GM19035 (cell line): Measurements from ENCODE around the gene IMMP2L.
A peak's percentile ranks its signal among the peaks of the same experiment; 100 is the strongest.
"Not testable (repeated sequence)": the region's sequence is repeated elsewhere in the genome, so short reads cannot be mapped to it uniquely, and the experiment has no call there.

ENCODE experiments used
- ATAC-seq: cut with Tn5 transposase; IDR thresholded peaks from one replicate; pipeline ENCODE4 v1.9.1; 2021; ENCODE audit not compliant: unreplicated experiment

IMMP2L gene

DNA sequence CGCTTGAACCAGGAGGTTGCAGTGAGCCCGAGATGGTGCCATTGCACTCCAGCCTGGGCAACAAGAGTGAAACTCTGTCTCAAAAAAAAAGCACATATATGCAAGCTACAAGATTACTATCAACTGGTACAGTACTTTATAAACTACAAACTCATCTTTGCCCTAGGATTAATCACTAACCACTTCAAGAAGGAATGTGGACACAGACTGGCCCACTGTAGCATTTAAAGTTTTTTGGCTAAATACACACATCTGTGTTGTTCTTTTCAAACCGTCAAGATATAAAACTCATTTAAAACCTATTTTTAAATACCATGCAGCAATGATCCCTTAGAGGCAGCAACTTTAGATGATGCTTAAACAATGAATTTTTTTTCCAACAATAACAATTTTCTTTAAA is 205.4 kb downstream of the IMMP2L start:
- ATAC-seq = no peak

DNA sequence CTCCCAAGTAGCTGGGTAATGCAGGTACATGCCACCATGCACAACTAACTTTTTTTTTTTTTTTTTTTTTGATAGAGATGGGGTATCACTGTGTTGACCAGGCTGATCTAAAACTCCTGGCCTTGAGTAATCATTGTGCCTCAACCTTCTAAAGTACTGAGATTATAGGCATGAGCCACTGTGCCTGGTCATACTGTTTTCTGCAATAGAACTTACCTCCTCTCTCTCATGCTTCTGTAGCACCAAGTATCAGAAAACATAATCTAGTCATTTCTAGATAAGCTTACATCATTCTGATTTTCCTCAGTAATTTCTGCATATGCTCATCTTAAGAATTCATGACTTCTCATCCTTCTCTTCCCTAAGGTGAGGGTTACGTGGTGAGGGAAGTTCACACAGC is 210.0 kb downstream of the IMMP2L start:
- no peak for ATAC-seq

DNA sequence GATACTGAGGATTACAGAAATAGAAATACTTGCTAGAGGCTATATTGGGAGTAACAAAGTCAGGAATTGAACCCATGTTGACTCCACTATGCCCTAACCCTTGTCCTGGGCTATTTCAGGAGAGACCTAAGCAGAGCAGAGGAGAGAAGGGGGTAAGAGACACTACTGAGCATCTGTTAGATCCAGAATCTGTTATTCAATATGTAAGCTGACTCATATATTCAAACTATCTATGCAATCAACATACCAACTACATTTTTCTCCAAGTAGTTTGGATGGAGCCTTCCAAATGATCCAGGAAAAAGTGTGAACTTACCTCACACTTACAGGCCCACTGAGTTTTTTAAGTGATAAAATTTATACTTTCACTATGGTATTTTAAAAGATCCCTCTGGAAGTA is 216.1 kb downstream of the IMMP2L start:
- ATAC-seq = no peak

DNA sequence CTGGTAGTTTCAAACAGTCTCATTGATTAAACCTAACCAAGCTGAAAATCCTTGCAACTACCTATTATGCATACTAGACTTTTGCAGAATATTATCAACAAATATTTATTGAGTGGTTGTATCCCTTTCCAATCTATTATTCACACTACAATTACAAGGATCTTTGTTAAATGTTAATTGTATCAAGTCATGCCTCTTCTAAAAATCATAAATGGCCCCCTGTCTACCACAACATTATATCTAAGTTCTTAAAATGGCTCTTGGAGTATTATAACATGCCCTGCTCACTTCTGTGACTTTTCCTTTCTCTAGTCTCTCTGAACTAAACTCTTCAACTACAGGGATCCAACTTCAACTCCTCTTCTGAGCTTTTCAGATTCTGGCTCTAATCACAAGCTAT is 219.3 kb downstream of the IMMP2L start:
- ATAC-seq = no peak

DNA sequence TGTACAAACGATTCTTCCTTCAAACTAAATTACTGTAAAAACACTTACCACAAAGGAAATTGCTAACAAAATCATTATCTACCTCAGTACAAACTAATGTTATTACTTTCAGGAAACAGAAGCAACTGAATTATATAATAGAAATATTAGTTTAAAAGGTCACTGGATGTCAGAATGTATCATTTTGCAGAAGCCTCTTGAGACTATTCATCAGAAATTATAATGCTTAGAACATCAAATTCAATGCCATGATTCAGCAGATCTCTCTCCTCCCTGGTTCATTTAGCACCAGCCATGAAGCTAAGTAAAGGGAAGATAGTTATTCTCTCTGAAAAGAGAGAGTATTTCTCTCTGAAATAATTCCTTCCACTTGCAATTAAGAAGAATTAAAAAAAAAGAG is 223.3 kb downstream of the IMMP2L start:
- ATAC-seq = no peak

DNA sequence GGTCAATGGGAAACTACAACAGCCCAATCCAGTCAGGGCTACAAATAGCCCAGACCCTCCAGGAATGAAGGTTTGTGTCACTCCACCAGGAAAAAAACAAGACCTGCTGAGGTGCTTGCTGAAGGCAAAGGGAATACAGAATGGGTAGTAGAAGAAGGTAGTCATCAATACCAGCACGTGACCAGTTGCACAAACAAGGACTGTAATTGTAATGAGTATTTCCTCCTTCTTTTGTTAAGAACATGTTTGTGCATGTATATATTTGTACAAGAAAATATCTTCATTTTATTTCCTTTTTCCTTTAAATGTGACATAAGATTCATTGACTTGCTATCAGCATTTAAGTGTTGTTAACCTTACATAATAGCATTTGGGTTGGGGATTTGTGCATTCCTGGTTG is 229.3 kb downstream of the IMMP2L start:
- ATAC-seq = no peak

DNA sequence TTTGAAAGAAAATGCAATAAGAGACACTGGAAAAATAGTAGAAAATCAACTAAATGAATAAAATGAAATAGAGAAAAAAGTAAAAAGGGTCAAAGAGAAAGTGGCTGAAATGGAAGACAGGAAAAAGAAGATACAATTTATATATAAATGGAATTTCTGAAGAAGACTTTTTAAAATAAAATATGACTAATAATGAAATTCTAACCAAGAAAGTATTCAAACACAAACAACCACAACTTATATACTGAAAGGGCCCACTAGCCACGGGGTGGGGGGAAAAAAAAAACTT is 232.1 kb downstream of the IMMP2L start:
- no peak for ATAC-seq

DNA sequence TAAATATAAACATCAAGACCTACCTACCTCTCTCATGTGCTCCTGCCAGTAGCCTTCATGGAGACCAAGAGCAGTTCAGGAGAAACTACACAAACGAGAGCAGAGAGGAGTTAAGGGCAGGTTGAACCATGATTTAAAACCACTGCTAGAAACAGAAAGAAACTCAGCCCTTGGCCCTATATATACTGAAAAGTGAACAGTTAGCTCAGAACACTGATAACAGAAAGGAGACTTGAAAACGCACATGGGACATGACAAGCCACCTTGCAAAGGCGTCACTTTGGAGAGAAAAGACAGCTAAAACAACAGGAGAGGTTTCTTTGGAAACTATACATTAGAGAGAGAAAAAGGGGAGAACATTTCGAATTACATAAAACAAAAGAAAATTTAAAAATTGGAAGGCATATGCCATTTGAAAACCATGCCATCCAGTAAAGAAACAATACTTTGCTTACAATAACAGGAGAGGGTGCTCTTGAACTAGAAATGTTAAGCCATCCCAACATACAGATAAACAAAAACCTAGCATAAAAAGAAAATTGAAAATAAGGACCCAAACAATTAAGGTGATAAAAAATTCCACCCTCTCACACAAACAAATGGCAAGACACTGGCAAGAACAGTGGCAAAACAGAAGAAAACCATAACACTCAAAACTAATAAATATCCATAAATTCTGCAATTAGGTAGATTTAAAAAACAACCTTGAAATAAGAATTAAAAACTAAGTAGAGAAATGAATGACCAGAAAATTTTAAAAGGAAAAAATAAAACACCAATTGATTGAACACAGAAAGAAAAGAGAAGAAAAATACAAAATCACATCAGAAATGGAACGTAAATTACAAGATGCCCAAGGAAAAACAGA is 232.7 kb downstream of the IMMP2L start:
- ATAC-seq = no peak

DNA sequence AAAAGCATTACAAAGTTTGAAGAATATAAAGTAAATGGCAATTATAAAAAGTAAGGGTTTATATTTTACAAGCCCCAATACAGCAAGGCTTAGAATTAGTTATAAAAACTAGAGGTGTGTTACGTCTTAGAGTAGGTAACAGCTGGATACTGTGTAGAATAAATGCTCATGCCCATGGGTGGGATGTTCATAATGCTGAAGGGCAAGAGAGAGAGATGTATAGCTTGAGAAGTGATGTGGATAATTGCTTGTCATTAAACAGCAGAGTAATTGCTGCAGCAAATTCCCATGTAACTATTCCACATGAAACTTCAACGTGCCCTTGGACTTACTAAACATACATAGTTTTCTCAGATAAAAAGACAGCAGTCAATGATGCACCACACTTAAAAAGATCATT is 233.8 kb downstream of the IMMP2L start:
- no peak for ATAC-seq

DNA sequence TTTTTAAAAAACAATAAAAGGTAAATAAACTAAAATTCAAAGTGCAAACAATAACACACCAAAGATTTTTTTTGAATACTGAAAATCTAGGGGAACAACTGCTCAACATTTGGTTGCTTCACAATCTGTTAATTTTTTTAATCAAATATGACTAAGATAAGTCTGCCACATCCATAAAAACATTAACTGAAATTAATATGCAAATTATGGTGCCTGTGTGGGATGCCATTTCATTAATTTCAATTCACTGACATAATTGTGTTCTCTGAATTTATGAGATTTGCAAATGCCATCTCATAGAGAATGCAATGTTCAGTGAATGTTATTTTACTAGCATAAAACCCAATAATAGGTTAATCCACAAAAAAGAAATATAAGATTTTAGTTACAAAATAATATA is 237.5 kb downstream of the IMMP2L start:
- ATAC-seq = no peak

DNA sequence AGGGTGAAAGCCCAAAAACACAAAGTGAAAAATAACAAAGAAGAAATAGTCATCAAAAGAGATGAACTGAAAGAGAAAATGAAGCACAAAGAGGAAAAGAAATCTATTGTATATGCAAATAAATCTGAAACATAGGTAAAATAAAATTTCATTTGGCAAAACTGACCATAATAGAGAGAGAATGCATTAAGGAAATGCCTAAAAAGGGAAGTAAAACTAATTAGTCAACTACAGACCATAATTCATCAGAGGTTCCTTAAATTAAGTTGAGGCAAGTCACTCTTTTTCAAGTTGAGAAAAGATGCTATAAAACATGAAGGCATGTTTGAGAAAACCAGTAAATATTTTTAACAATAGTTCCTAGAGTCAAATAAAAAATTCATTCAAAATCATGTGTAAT is 238.1 kb downstream of the IMMP2L start:
- peak; percentile 57 for ATAC-seq

DNA sequence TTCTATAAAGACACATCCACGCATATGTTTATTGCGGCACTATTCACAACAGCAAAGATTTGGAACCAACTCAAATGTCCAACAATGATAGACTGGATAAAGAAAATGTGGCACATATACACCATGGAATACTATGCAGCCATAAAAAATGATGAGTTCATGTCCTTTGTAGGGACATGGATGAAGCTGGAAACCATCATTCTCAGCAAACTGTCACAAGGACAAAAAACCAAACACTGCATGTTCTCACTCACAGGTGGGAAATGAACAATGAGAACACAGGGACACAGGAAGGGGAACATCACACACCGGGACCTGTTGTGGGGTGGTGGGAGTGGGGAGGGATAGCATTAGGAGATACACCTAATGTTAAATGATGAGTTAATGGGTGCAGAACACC is 238.6 kb downstream of the IMMP2L start:
- not testable (repeated sequence) for ATAC-seq

DNA sequence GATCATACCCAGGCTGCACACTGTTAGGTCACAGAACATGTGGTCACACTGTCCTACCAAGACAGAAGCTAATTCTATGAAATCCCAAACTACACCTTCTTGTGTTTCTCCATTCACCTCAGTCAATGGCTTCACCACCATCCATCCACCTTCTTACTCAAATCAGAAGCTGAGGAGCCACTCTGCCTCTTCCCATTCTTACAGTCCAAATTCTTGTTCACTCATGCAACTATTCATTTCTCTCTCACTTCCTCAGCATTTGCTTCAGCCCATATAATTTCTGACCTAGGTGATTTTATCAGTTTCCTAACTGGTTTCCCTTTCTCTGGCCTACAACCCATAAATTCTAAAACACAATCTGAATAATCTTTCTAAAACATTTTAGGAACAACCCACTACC is 242.2 kb downstream of the IMMP2L start:
- no peak for ATAC-seq

DNA sequence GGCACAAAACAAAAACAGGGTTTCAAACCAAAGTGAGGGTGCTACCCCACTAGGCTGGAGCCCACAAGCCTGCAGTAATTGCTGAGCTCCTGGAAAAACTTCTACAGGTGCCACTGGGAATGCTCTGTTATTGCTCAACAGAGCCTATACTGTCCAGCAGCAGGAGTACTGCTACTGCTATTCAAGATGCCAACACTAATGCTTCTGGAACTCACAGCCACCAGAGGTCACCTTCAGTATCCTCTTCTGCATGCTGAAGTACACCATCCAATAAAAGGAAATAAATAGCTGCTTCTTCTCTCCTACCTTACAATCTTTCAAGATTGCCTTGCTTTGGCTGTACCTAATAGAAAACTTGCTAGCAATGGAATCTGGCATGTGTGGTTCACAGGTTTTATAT is 249.3 kb downstream of the IMMP2L start:
- ATAC-seq = no peak

DNA sequence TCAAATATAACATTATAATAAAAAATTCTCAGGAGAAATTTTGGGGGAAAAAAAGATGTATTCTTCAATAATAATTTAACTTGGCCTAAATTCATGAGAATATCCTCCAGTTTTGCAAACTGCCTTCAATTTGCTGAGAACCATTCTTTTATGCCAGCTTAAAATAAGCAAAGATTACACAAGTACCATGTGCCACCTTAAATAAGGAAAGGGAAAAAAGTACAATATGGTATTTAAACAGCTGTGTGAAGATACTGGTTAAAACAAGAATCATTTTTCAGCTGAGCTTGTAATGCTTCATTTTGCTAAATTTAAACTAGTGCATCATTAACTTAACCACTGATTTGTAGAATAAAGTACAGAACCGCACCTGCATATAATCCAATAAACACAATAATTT is 253.6 kb downstream of the IMMP2L start:
- ATAC-seq = no peak

DNA sequence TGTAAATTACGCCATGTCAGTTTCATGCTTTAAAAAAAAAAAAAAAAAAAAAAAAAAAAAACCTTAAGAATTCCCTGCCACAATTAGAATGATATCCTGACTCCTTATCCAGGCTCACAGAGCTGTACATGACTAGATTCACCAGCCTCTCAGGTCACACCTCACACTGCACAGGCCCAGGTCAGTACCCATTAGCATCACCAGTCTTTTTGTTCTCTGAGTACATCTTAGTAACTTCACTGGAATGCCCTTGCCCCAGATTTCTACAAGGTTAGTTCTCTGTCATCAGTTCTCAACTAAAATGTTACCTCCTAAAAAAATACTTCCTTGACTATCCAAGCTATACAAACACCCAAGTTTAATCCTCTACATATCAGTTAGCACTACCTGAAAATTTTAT is 260.4 kb downstream of the IMMP2L start:
- no peak for ATAC-seq

DNA sequence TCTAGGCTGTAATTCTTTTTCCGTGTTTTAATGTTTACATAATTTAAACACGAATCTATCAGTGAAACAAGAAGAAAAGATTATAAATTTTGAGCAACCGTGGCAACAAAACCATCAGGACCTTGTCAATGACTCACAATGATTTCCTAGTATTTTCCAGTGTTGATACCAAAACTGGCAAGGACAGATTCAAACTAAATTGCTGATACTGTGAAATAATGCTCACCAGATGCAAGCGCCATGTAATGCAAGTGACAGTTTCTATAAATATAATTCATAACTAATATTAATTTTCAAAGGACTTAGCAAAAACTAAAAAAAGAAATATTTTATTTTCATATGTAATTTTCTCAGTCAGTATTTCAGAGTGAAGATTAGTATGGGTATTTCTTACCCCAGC is 267.8 kb downstream of the IMMP2L start:
- no peak for ATAC-seq

DNA sequence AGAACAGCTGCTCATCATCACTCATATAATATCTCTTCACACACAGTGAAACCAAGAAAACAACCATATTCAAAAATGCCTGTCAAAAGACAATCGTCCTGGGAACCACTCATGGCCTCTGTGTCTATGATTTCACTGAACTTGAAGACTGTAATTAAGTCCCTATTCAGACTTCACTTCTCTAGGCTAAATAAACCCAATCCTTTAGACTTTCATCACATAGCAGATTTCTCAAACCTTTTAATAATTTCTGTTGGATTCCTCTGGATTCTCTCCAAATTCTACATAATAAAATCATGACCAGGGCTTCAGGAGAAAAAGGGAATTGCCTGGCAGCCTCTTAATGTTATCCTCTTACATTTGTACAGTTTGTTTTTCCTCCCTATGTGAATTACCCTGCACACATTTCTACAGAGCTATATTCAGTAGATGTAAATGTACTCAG is 270.2 kb downstream of the IMMP2L start:
- no peak for ATAC-seq

DNA sequence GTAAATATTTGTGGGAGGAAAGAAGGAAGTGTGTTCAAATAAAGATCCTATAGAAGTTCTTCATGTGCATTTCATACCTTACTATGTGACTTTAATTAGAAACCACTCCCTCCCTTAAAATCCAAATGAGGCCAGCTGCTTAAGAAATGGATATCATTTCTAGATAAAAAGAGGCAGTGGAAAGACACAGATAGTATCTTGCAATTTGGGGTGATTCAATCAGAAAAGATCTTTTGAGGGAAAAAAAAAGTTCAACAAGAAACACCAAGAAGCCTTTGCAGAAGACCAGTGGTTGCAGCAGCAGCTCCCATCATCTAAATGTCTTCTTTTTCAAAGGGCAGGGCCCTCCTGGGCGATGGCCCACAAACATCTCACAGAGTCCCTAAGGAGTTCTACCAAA is 271.3 kb downstream of the IMMP2L start:
- ATAC-seq = no peak

DNA sequence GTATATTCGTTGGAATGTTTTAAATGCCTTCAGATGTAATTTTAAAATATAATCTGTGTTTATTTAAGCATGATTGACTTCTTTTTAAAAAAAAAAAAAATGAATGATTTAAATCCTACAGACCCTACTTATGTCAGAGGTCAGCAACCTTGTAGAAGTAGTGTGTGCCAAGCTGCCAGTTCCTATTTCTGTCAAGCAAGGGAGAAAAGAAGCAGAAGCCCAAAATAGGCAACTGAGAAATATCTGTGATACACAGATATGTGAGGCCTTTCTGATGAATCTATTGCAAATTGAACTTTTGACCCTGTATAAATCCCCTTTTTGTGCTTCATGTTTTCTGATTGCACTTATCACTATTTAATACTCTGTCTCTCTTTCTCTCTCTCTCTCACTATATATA is 271.9 kb downstream of the IMMP2L start:
- no peak for ATAC-seq

DNA sequence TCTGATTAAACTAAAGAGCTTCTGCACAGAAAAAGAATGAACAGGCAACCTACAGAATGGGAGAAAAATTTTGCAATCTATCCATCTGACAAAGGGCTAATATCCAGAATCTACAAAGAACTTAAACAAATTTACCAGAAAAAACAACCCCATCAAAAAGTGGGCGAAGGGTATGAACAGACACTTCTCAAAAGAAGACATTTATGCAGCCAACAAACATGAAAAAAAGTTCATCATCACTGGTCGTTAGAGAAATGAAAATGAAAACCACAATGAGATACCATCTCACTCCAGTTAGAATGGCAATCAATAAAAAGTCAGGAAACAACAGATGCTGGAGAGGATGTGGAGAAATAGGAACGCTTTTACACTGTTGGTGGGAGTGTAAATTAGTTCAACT is 273.9 kb downstream of the IMMP2L start:
- ATAC-seq = not testable (repeated sequence)

DNA sequence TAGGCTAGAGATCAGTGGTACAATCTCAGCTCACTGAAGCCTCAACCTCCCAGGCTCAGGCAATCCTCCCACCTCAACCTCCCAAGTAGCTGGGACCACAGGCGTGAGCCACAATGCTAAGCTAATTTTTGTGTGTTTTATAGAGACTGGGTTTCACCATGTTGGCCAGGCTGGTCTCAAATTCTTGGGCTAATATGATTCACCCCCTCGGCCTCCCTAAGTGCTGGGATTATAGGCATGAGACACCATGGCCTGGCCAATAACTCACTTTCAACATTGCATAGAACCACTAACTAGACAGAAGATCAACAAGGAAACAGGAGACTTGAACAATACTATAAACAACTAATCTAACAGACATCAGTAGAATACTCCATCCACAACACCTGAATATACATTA is 279.7 kb downstream of the IMMP2L start:
- ATAC-seq = no peak

DNA sequence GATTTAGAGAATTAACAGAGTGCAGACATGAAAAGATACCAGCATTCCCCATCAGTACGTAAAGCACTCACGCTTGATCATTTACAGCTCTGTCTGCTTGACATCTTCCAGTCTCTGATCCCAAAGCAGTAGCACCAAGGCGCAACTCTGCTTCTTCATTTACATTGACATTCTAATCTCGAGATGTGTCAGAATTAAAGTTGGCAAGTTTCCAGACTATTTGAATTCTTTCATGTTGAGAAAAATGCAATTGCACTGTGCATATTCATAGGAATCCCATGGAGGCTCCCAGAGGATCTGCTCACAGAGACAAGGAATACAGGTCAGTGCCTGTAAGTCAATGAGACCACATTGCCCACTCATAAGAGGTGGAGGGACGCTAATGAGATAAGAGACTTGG is 287.4 kb downstream of the IMMP2L start:
- no peak for ATAC-seq
